Measurements from ENCODE around the gene SRI.
"Not testable (repeated sequence)": the region's sequence is repeated elsewhere in the genome, so short reads cannot be mapped to it uniquely, and the experiment has no call there.

Gene SRI

DNA sequence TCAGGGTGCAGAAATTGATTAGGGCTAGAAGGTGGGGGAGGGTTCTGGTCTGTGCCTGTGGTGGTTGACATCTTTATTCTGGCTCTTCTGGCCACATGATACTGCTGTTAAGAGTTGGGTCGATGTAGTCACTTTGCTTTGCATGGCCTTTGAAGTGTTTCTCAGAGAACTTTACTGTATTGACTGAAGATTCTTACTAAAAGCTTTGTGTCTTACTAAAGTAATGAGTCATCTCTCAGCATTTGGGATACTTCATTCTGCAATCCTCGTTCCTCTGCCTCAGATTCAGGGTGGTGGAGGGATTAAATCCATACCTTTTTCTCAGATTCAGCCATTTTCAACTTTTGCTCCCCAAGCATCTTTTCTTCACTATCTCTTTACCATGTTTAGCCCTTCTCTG, 48.2 kb upstream of the SRI start:
- no peak overlapping the region for H3K4me2 ChIP-seq (ENCODE audit: low read length)
- H3K79me2 ChIP-seq (ENCODE audit: low read length): no peaks in the 10 kb centered on the region
- no peaks in the 10 kb centered on the region for H3K9me3 ChIP-seq (ENCODE audit: insufficient read depth, low read length)
- H3K27ac ChIP-seq (ENCODE audit: low read length): no peak overlapping the region
- no peak overlapping the region for H2AFZ ChIP-seq (ENCODE audit: low read depth, low read length)
- no peak for TF ChIP-seq CTCF (IDR thresholded peaks at IDR 0.05; ENCODE audit: low read depth, low read length)
- TF ChIP-seq EZH2phosphoT487 (IDR thresholded peaks at IDR 0.05; ENCODE audit: low read depth): no peak
- H4K20me1 ChIP-seq (ENCODE audit: insufficient read depth, low read length): no peaks in the 10 kb centered on the region
- no peak overlapping the region for H3K4me3 ChIP-seq (ENCODE audit: low read length)
- H3K4me1 ChIP-seq (ENCODE audit: low read length): no peaks in the 10 kb centered on the region
- H3K9ac ChIP-seq (ENCODE audit: low read length): no peak overlapping the region
- H3K27me3 ChIP-seq (ENCODE audit: low read depth, low read length): no peaks in the 10 kb centered on the region
- no peaks in the 10 kb centered on the region for H3K36me3 ChIP-seq (replicated peaks; ENCODE audit: low read depth, low read length)

DNA sequence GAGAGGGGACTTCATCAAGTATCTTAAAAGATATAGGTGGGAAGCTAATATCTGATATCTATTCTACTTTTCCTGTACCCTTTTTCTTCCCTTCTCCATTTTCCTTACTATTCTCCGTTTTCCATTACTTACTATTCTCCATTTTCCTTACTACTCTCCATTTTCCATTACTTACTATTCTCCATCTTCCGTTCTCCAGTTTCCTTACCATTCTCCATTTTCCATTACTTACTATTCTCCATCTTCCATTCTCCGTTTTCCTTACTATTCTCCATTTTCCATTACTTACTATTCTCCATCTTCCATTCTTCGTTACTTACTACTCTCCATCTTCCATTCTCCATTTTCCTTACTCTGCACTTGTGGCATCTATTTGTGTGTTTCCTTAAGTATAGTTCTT, 47.6 kb upstream of the SRI start:
- H3K9ac ChIP-seq (ENCODE audit: low read length): no peak overlapping the region
- no peaks in the 10 kb centered on the region for H3K4me1 ChIP-seq (ENCODE audit: low read length)
- H2AFZ ChIP-seq (ENCODE audit: low read depth, low read length): no peak overlapping the region
- no peaks in the 10 kb centered on the region for H3K27me3 ChIP-seq (ENCODE audit: low read depth, low read length)
- H4K20me1 ChIP-seq (ENCODE audit: insufficient read depth, low read length): no peaks in the 10 kb centered on the region
- no peak overlapping the region for H3K27ac ChIP-seq (ENCODE audit: low read length)
- no peak for TF ChIP-seq CTCF (IDR thresholded peaks at IDR 0.05; ENCODE audit: low read depth, low read length)
- TF ChIP-seq EZH2phosphoT487 (IDR thresholded peaks at IDR 0.05; ENCODE audit: low read depth): no peak
- H3K4me2 ChIP-seq (ENCODE audit: low read length): no peak overlapping the region
- H3K4me3 ChIP-seq (ENCODE audit: low read length): no peak overlapping the region
- no peaks in the 10 kb centered on the region for H3K79me2 ChIP-seq (ENCODE audit: low read length)
- no peaks in the 10 kb centered on the region for H3K36me3 ChIP-seq (replicated peaks; ENCODE audit: low read depth, low read length)
- no peaks in the 10 kb centered on the region for H3K9me3 ChIP-seq (ENCODE audit: insufficient read depth, low read length)

DNA sequence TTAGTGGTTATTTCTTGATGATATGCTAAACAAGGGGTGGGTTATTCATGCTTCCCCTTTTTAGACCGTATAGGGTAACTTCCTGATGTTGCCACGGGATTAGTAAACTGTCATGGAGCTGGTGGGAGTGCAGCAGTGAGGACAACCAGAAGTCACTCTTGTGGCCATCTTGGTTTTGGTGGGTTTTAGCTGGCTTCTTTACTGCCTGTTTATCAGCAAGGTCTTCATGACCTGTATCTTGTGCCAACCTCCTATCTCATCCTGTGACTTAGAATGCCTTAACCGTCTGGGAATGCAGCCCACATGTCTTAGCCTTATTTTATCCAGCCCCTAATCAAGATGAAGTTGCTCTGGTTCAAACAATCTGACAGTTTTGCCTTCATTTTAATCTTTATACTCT, 45.1 kb upstream of the SRI start:
- H3K27me3 ChIP-seq (ENCODE audit: low read depth, low read length); H3K4me2 ChIP-seq (ENCODE audit: low read length); H3K4me1 ChIP-seq (ENCODE audit: low read length); H3K27ac ChIP-seq (ENCODE audit: low read length); H3K9me3 ChIP-seq (ENCODE audit: insufficient read depth, low read length); H3K79me2 ChIP-seq (ENCODE audit: low read length); H3K36me3 ChIP-seq (replicated peaks; ENCODE audit: low read depth, low read length); H3K9ac ChIP-seq (ENCODE audit: low read length); H3K4me3 ChIP-seq (ENCODE audit: low read length); H4K20me1 ChIP-seq (ENCODE audit: insufficient read depth, low read length); H2AFZ ChIP-seq (ENCODE audit: low read depth, low read length): not testable (repeated sequence)

DNA sequence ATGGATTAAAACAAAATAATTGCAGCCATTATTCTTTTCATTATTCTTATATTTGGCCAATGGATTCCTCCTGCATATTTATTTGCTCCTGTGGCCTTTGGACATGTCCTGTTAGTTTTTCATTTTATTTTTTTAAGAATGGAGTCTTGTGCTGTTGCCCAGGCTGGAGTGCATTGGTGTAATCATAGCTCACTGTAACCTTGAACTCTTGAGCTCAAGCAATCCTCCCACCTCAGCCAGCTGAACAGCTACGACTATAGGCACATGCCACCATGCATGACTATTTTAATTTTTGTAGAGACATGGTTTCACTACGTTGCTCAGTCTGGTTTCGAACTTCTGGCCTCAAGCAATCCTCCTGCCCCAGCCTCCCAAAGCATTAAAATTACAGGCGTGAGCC, 42.7 kb upstream of the SRI start:
- H2AFZ ChIP-seq (ENCODE audit: low read depth, low read length): no peak overlapping the region
- no peaks in the 10 kb centered on the region for H3K27me3 ChIP-seq (ENCODE audit: low read depth, low read length)
- H3K36me3 ChIP-seq (replicated peaks; ENCODE audit: low read depth, low read length): no peaks in the 10 kb centered on the region
- no peaks in the 10 kb centered on the region for H4K20me1 ChIP-seq (ENCODE audit: insufficient read depth, low read length)
- H3K27ac ChIP-seq (ENCODE audit: low read length): no peak overlapping the region
- no peaks in the 10 kb centered on the region for H3K9me3 ChIP-seq (ENCODE audit: insufficient read depth, low read length)
- TF ChIP-seq CTCF (IDR thresholded peaks at IDR 0.05; ENCODE audit: low read depth, low read length): no peak
- no peak overlapping the region for H3K4me2 ChIP-seq (ENCODE audit: low read length)
- H3K9ac ChIP-seq (ENCODE audit: low read length): no peak overlapping the region
- no peaks in the 10 kb centered on the region for H3K4me1 ChIP-seq (ENCODE audit: low read length)
- H3K4me3 ChIP-seq (ENCODE audit: low read length): no peak overlapping the region
- no peaks in the 10 kb centered on the region for H3K79me2 ChIP-seq (ENCODE audit: low read length)

- H3K79me2 ChIP-seq (ENCODE audit: low read length): no peaks in the 10 kb centered on the region
- H3K27me3 ChIP-seq (ENCODE audit: low read depth, low read length): no peaks in the 10 kb centered on the region
- no peak overlapping the region for H2AFZ ChIP-seq (ENCODE audit: low read depth, low read length)
- H3K9me3 ChIP-seq (ENCODE audit: insufficient read depth, low read length): no peaks in the 10 kb centered on the region
- H3K4me1 ChIP-seq (ENCODE audit: low read length): no peaks in the 10 kb centered on the region
- H3K4me2 ChIP-seq (ENCODE audit: low read length): no peak overlapping the region
- H3K9ac ChIP-seq (ENCODE audit: low read length): no peak overlapping the region
- no peak for TF ChIP-seq EZH2phosphoT487 (IDR thresholded peaks at IDR 0.05; ENCODE audit: low read depth)
- no peak for TF ChIP-seq CTCF (IDR thresholded peaks at IDR 0.05; ENCODE audit: low read depth, low read length)
- H3K4me3 ChIP-seq (ENCODE audit: low read length): no peak overlapping the region
- no peaks in the 10 kb centered on the region for H3K36me3 ChIP-seq (replicated peaks; ENCODE audit: low read depth, low read length)
- no peak overlapping the region for H3K27ac ChIP-seq (ENCODE audit: low read length)
- no peaks in the 10 kb centered on the region for H4K20me1 ChIP-seq (ENCODE audit: insufficient read depth, low read length)
These were observed 40.9 kb upstream of the SRI start for GRCh38 chr7:88260719-88261118.
